HEK293 (cell line): ENCODE data around the gene DNTTIP2.

ENCODE experiments used
- IKZF3 ChIP-seq: fragments of 450-650 bp; IDR thresholded peaks from 2 replicates; pipeline ENCODE4 v1.5.0; 2018; ENCODE audit warnings: missing biosample characterization, mild to moderate bottlenecking, missing genetic modification characterization, moderate library complexity
- INSM2 ChIP-seq: fragments of 450-650 bp; formaldehyde crosslinking; IDR thresholded peaks from 2 replicates; pipeline ENCODE4 v1.5.1; 2016; ENCODE audit warnings: missing biosample characterization, missing genetic modification characterization
- MZF1 ChIP-seq: fragments of 450-650 bp; formaldehyde crosslinking; IDR thresholded peaks from 2 replicates; pipeline ENCODE4 v1.5.1; 2017; ENCODE audit warnings: missing biosample characterization, missing genetic modification characterization, borderline replicate concordance
- SETDB1 ChIP-seq: IDR thresholded peaks from one replicate; pipeline ENCODE4 v1.6.1; 2017; ENCODE audit warnings: mild to moderate bottlenecking, low read length, moderate library complexity, mixed read lengths; ENCODE audit not compliant: insufficient read length
- SP7 ChIP-seq: fragments of 450-650 bp; formaldehyde crosslinking; IDR thresholded peaks from 2 replicates; pipeline ENCODE4 v1.5.1; 2016; ENCODE audit warnings: missing biosample characterization, missing genetic modification characterization
- TSHZ1 ChIP-seq: fragments of 450-650 bp; formaldehyde crosslinking; IDR thresholded peaks from 2 replicates; pipeline ENCODE4 v1.5.1; 2016; ENCODE audit warnings: missing biosample characterization, missing genetic modification characterization, borderline replicate concordance
- ZBTB17 ChIP-seq: fragments of 450-650 bp; formaldehyde crosslinking; IDR thresholded peaks from 2 replicates; pipeline ENCODE4 v1.5.1; 2016; ENCODE audit warnings: missing biosample characterization, missing genetic modification characterization
- ZBTB20 ChIP-seq: fragments of 450-650 bp; formaldehyde crosslinking; IDR thresholded peaks from 2 replicates; pipeline ENCODE4 v1.5.1; 2016; ENCODE audit warnings: missing biosample characterization, missing genetic modification characterization
- ZNF132 ChIP-seq: fragments of 450-650 bp; formaldehyde crosslinking; IDR thresholded peaks from 2 replicates; pipeline ENCODE4 v1.5.1; 2017; ENCODE audit warnings: missing biosample characterization, missing genetic modification characterization, borderline replicate concordance
- ZNF19 ChIP-seq: fragments of 450-650 bp; formaldehyde crosslinking; IDR thresholded peaks from 2 replicates; pipeline ENCODE4; 2016; ENCODE audit warnings: missing biosample characterization, missing genetic modification characterization, low read depth
- ZNF2 ChIP-seq: fragments of 450-650 bp; formaldehyde crosslinking; IDR thresholded peaks from 2 replicates; pipeline ENCODE4 v1.5.1; 2016; ENCODE audit warnings: missing biosample characterization, missing genetic modification characterization
- ZNF202 ChIP-seq: fragments of 450-650 bp; formaldehyde crosslinking; IDR thresholded peaks from 2 replicates; pipeline ENCODE4 v1.5.1; 2016; ENCODE audit warnings: missing biosample characterization, missing genetic modification characterization, borderline replicate concordance
- ZNF211 ChIP-seq: fragments of 450-650 bp; formaldehyde crosslinking; IDR thresholded peaks from 2 replicates; pipeline ENCODE4 v1.5.1; 2016; ENCODE audit warnings: low read depth, missing biosample characterization, missing genetic modification characterization
- ZNF274 ChIP-seq, 2 experiments: fragments of 200-500 bp in 1 of 2; fragments of 450-650 bp in 1 of 2; sonication (Bioruptor generic) in 1 of 2; formaldehyde crosslinking in 1 of 2; IDR thresholded peaks; 2 replicates each; pipeline versions ENCODE4 v1.5.1 to v1.6.1; 2014 to 2016; ENCODE audit warnings: borderline replicate concordance in 1 of 2, inconsistent platforms in 1 of 2, low read length in 1 of 2, missing biosample characterization in 1 of 2, missing genetic modification characterization in 1 of 2
- ZNF341 ChIP-seq: fragments of 450-650 bp; formaldehyde crosslinking; IDR thresholded peaks from 2 replicates; pipeline ENCODE4; 2016; ENCODE audit warnings: low read depth, missing biosample characterization, missing genetic modification characterization
- ZNF366 ChIP-seq: fragments of 450-650 bp; formaldehyde crosslinking; conservative IDR thresholded peaks from 2 replicates; pipeline ENCODE4 v1.5.1; 2016; ENCODE audit warnings: missing biosample characterization, missing genetic modification characterization
- ZNF394 ChIP-seq: fragments of 450-650 bp; formaldehyde crosslinking; IDR thresholded peaks from 2 replicates; pipeline ENCODE4 v1.5.1; 2016; ENCODE audit warnings: missing biosample characterization, missing genetic modification characterization, mild to moderate bottlenecking, moderate library complexity, borderline replicate concordance
- ZNF501 ChIP-seq: fragments of 450-650 bp; formaldehyde crosslinking; IDR thresholded peaks from 2 replicates; pipeline ENCODE4 v1.5.1; 2016; ENCODE audit warnings: missing biosample characterization, missing genetic modification characterization
- ZNF514 ChIP-seq: fragments of 450-650 bp; formaldehyde crosslinking; IDR thresholded peaks from 2 replicates; pipeline ENCODE4 v1.5.1; 2016; ENCODE audit warnings: missing biosample characterization, missing genetic modification characterization
- ZNF629 ChIP-seq: fragments of 450-650 bp; formaldehyde crosslinking; IDR thresholded peaks from 2 replicates; pipeline ENCODE4 v1.5.1; 2017; ENCODE audit warnings: missing biosample characterization, missing genetic modification characterization
- ZNF677 ChIP-seq: fragments of 450-650 bp; IDR thresholded peaks from 2 replicates; pipeline ENCODE4 v1.5.0; 2018; ENCODE audit warnings: missing biosample characterization, mild to moderate bottlenecking, missing genetic modification characterization, moderate library complexity
- ZNF707 ChIP-seq: fragments of 450-650 bp; formaldehyde crosslinking; IDR thresholded peaks from 2 replicates; pipeline ENCODE4 v1.5.1; 2016; ENCODE audit warnings: missing biosample characterization, missing genetic modification characterization
- ZNF792 ChIP-seq: fragments of 450-650 bp; formaldehyde crosslinking; IDR thresholded peaks from 2 replicates; pipeline ENCODE4 v1.5.1; 2016; ENCODE audit warnings: missing biosample characterization, missing genetic modification characterization
- TF ChIP-seq, protein P1 (sequence below): fragments of 450-650 bp; formaldehyde crosslinking; IDR thresholded peaks from 2 replicates; pipeline ENCODE4 v1.5.1; 2016; ENCODE audit warnings: missing biosample characterization, missing genetic modification characterization, low read depth

The DNTTIP2 gene

DNA sequence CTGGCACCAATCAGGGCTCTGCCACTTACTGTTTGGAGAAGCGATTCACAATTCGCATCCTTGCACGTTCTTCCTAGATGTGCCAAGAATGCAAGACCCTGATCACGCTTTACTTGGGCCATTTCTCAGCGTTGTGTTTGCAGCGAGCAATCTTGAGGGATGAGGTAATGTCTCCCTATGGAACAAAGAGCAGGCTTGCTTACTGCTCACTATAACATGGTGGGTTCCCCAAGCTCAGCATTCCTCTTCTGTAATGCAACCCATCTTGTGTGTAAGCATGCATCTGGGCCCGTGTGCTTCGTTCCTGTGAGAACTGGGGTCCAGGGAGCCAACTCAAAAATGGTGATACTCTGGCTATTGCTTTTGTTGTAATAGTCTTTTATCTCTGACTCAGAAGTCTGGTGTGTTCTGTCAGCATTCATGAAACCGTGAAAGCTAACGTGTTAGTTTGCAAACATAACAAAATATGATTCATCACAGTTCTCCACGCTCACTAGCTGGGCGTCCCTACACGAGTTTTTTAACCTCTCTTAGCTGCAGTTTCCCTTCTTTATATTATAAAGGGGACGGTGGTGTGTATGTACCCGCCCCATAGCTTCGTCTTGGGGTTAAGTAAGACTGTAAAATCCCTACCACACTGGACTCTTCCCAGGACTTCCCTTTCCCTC lies 33.3 kb downstream of the DNTTIP2 start (continued):
- TF ChIP-seq IKZF3 (peak; percentile 37; the same call in 1 of the 2 replicates), SP7 (tag by site-specific recombination) (0 out of 2 replicates have a peak, but pooled peaks have one; percentile 20), ZNF2 (tag by site-specific recombination) (0 out of 2 replicates have a peak, but pooled peaks have one; percentile 12), ZNF132 (tag by site-specific recombination) (no peak), ZBTB17 (tag by site-specific recombination) (peak; percentile 75), MZF1 (tag by site-specific recombination) (0 out of 2 replicates have a peak, but pooled peaks have one; percentile 6), ZNF394 (tag by site-specific recombination) (0 out of 2 replicates have a peak, but pooled peaks have one; percentile 20), ZNF514 (tag by site-specific recombination) (no peak), ZNF274 (IDR thresholded peaks at IDR 0.05; ENCODE audit: low read length) (no peak), ZNF274 (tag by site-specific recombination; IDR thresholded peaks at IDR 0.05; ENCODE audit: borderline replicate concordance) (no peak), ZNF629 (tag by site-specific recombination) (0 out of 2 replicates have a peak, but pooled peaks have one; percentile 25), ZNF211 (no peak), ZNF366 (tag by site-specific recombination) (peak; percentile 49; the same call in 1 of the 2 replicates), ZNF341 (tag by site-specific recombination) (no peak), ZNF202 (tag by site-specific recombination) (no peak), ZNF19 (tag by site-specific recombination) (no peak), ZNF707 (tag by site-specific recombination) (no peak), ZNF792 (tag by site-specific recombination) (no peak), ZNF677 (no peak), INSM2 (tag by site-specific recombination) (peak; percentile 14; the same call in 1 of the 2 replicates), TSHZ1 (tag by site-specific recombination) (no peak), ZBTB20 (tag by site-specific recombination) (peak; percentile 88), ZNF501 (tag by site-specific recombination) (no peak), SETDB1 (peak; percentile 18)
- TF ChIP-seq, protein P1, sequence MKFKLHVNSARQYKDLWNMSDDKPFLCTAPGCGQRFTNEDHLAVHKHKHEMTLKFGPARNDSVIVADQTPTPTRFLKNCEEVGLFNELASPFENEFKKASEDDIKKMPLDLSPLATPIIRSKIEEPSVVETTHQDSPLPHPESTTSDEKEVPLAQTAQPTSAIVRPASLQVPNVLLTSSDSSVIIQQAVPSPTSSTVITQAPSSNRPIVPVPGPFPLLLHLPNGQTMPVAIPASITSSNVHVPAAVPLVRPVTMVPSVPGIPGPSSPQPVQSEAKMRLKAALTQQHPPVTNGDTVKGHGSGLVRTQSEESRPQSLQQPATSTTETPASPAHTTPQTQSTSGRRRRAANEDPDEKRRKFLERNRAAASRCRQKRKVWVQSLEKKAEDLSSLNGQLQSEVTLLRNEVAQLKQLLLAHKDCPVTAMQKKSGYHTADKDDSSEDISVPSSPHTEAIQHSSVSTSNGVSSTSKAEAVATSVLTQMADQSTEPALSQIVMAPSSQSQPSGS (tag by site-specific recombination), result peak; percentile 81
